ENCODE measurements around the gene RGPD6.
"Not testable (repeated sequence)": the region's sequence is repeated elsewhere in the genome, so short reads cannot be mapped to it uniquely, and the experiment has no call there.

RGPD6 gene

DNA sequence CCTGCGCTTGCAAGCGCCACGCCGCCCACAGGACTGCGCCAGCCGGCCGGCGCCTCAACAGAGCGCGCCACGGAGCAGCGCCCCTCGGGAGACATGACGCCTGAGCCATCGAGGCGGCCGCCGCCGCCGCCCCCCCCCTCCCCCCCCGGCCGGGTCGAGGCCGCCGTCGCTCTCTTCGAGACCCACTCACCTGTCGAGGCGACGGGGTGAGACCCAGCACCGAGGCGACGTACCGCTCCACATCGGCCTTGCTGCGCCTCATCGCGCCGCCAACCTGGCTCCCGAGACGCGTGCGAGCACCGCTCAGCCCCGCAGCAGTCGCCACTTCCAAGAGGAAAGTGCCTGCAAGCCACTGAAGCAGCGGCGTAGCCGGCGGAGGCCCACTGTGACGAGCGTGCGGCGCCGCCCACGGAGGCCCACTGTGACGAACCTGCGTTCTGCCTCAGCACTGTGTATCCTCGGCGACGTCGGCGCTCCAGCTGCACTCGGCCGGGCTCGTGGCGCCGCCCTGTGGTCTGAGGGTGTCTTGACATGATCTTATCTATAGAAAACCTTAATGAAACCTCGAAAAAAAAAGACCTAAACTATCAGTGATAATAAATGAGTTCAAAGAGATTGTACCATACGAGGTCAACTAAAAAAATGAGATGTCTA lies at the start of gene RGPD6:
RGPD6 (minus strand) TSS at position 460 of the 654 bp plus-strand sequence; CDS start at position 262, 198 bp downstream.
- not testable (repeated sequence) for DNase-seq (ENCODE audit: low spot score)

DNA sequence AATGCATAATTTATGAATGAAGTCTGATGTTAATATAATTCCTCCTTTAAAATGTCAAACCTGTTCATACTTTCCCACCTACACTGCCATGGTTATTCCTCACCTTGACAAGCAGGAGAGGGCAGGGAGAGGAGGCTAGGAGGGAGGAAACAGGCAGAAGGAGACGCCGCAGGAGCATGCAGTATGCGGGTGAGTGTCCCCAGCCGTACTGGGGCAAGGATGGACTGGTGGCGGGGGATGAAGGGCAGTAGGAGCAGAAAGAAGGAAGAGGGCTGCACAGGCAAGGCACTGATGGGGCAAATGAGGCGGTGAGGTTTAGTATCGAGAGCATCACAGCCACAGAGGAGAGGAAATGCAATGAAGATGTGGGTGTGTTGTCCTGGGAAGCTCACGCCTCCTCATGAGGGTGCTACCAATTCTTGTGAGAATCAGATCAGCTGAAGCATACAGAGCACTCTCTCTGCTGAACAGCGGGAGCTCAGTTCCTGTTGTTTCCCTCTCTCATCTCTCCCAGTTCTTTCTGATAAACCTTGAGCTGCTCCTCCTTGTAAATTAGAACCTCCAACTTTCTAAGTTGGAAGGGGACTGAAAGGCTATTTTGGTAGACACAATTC lies 42.4 kb upstream of the RGPD6 start:
- DNase-seq (ENCODE audit: low spot score) = not testable (repeated sequence)

DNA sequence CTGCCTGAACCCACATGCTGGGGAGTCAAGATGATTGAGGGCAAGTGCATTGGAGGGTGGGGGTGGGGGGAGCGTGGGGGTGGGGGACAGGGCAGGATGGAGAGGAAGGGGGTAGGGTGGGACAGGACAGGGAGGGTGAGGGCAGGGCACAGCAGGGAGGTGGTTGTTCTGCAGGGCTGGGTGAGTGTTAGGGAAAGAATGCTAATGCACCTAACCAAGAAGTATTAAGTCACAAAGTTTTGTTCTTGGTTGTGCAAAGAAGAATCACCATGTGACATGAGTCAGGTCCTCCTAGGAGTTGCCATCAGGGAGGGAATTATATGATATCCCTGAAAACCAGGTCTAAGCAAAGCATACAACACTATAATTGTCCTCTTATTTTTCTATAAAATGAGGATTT lies 36.9 kb upstream of the RGPD6 start:
- not testable (repeated sequence) for DNase-seq (ENCODE audit: low spot score)

DNA sequence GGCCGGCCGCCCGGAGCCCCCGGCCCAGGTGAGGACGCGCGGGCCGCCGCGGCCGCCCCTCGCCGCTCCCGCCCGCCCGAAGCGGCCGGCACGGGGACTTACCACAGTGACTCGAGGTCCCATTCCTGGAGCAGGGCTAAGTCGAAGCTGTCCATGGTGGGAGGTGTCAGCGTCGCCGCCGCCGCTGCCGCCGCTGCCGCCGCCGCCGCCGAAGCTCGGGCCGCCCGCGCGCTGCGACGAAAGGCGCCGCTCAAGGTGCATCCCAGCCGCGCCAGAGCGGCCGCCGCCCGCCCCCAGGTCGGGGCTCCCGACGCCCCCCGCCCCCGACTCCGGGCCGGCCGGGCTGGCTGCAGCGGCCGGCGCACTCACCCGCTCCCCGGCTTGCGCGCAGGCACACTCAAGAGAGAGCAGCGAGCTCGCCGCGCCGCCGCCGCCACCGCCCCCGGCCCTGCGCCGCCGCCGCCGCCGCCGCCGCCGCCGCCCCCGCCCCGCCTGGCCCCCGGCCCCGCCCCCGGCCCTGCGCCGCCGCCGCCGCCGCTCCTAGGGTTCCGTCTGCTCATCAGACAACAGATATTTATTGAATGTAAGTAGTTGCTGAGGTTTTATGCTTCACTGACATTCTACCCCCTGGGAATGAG lies 33.7 kb upstream of the RGPD6 start:
- not testable (repeated sequence) for DNase-seq (ENCODE audit: low spot score)

DNA sequence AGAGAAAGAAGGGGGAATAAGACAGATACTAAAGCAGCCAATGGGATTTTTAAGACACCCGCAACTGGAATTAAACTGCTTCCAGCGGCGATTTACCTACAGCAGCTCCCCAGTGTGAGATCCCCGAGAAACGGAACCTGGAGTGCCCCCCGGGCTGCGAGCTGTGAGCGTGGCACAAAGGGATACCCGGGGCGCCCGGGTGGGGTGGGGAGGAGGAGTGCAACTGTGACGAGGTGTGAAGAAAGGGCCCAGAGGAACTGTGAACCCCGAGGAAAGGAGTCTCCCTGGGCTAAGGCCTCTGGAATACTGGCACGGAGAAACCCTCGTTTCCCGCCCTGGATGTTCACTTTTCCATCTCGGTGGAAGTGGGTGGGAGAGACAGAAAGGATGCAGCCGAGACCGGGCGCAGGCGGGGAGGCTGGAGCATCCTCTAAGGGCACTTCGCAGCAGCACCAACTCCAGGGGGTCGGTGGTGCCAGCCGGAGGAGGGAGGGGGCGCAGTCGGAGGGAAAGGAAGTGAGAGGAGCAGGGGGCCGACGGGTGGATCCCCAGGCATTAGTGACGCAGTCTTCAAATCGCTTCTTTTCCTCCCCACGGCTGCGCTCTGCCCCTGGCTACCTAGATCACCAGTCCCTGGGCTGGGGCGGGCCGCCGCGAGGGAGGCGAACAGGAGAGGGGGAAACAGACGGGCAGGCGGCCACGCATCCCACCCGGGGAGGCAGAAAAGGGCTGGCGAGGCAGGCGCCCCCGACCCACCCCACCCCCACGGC lies 33.0 kb upstream of the RGPD6 start:
- DNase-seq (ENCODE audit: low spot score) = not testable (repeated sequence)

DNA sequence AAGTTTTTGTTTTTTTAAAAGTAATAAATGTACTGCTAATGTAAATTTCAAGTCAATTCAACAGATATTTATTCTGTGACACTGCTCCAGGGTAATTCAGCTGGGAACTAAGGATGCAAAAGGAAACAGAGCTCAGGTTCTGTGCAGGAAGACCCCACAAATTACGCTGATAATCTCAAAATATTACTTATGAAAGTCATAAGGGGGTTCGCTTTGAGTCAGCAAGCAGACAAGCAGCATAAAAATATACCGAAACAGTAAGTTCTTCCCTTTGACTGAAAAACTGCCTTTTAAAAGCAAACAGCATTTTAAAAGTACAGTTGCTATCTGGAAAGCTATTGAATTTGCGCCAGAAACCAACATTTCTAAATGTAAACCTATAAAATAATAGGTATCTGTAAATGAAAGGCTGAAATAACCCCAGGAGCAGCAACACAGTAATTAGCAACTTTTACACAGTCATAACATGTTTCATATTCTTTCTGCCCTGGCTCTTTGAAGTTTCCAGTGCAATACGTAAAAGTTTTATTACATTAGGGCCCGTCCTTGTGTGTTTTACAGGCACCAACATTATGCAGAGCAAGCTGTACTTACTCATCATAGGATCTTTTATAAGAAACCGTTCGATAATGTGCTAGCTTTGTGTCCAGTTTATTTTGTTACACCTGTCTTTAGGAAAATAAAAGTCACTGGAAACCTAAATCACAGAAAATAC lies 31.9 kb upstream of the RGPD6 start:
- DNase-seq (ENCODE audit: low spot score) = not testable (repeated sequence)

DNA sequence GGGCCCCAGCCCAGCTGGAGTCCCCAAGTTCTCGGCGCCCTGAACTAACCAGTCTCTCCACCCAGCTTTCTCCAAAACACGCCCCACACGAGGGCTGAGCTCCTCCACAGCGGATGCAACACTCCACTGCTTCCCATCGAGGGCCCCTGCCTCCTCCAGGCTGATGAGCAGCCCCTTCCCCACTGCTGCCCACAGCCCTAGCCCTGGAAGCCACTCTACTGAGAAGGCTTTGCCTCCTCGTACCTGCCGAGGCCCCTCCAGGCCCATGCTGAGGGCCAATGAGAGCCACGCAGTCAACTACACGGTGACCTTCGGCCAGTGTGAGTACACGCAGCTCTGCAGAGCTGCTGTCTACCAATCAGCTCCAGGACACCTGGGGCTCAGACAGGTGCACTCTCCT lies 28.0 kb upstream of the RGPD6 start:
- DNase-seq (ENCODE audit: low spot score) = not testable (repeated sequence)

DNA sequence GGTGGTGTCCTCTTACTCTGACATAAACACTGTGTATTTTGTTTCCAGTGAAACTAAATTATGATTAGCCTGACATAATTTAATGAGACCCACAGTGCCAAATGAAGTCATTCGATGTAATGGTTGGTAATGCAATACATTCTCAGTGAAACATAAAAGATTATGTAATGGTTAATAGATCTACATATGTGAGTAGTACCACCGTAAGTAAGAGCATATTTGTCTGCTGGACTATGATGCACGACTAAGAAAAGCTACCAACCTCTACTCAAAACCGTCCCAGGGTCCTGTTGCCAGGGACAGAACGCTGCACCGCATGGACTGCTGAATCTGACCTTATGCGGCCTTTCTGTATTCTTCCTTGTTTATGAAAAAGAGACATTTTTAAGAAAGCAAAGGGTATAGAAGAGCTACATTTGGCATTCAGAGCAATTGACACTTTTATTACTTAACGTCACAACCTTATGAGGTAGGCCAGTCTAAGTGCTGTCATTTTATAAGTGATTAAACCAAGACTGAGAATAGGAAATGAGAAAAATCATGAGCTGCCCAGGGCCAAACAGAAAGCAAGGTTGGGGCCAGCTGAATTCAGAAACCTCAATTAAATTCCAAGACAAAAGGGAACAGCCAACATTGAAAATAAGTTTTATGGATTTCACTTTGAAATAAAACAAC lies 27.0 kb upstream of the RGPD6 start:
- not testable (repeated sequence) for DNase-seq (ENCODE audit: low spot score)

DNA sequence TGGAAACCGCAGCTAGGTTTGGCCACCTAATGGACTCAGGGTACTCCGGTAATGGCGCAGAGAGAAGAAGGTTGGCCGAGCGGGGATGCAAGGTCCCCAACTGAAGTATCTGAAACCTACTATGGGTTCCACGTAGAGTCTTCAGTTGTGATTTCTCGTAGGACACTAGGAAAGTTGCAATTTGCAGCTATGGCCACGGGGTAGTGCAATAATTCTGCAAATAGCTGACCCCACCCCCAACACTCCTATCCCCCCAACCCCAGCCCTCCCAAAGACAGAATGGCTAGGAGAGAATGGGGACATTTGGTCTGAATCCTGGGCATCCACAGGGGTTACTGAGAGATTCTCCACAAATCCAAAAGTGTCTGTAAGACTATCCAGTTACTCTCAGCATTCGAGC lies 25.1 kb upstream of the RGPD6 start:
- not testable (repeated sequence) for DNase-seq (ENCODE audit: low spot score)

DNA sequence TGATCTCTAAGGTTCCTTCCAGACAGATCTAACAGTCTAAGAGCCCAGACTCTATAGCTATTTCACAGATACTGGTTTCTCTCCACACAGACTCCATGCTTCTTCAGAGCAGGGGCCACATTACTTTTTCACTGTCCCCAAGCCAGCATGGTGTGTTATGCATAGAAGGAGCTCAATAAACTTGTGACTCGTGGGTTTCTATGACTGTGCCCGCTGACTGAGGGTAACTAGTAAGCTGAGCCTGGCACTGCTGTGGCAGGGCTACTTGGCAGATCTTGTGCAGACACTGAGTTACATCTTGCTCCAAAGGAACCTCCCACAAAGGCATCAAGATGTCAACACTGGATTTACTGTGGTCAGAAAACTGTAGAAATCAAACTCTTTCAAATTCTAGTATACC lies 15.0 kb upstream of the RGPD6 start:
- not testable (repeated sequence) for DNase-seq (ENCODE audit: low spot score)

DNA sequence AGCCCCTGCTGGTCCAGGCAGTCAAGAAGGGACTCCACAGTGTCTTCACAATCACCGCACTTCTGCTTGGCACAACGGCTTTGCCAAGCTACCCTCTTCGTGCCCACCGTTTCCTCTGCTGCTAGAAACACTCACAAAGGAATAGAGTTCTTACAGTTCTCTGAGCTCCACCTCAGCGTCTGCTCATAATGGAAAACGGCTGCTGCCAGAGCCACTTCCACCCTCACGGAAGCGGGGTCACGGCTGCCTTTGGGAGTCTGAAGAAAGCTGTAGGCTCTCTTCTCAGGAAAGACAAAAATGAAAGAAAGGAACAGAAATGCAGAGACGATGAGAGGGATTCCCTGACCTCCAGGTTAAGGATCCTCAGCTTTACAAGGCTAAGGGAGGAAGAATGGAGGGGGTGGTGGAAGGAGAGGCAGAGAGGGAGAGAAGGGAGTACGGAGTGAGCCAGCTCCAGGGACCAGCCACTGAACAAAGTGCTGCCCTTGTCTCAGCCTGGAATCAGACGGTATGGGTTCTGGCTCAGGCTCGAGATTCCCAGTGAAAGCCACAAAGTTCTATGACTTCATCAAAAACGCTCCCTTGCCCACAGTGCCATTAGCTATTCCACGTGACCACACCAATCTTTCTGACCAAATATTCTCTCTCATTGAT lies 12.8 kb upstream of the RGPD6 start:
- not testable (repeated sequence) for DNase-seq (ENCODE audit: low spot score)

DNA sequence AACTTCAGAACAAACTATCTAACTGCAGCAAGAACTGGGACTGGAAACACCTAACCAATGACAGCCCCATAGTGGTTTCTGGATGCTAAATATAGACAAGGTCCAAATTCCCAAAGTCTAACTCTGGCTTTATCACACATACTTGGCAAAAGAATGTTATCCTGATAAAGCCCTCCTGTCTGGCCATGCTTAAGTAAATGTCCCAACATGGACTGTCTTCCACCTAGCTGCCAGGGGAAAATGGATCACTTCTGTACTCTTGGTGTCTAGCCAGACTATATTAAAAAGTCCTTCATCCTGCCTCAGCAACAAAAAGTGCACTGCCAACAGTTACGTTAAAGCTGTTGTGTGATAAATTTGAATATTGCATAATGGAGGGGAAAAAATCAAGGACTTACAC lies 11.5 kb upstream of the RGPD6 start:
- not testable (repeated sequence) for DNase-seq (ENCODE audit: low spot score)

DNA sequence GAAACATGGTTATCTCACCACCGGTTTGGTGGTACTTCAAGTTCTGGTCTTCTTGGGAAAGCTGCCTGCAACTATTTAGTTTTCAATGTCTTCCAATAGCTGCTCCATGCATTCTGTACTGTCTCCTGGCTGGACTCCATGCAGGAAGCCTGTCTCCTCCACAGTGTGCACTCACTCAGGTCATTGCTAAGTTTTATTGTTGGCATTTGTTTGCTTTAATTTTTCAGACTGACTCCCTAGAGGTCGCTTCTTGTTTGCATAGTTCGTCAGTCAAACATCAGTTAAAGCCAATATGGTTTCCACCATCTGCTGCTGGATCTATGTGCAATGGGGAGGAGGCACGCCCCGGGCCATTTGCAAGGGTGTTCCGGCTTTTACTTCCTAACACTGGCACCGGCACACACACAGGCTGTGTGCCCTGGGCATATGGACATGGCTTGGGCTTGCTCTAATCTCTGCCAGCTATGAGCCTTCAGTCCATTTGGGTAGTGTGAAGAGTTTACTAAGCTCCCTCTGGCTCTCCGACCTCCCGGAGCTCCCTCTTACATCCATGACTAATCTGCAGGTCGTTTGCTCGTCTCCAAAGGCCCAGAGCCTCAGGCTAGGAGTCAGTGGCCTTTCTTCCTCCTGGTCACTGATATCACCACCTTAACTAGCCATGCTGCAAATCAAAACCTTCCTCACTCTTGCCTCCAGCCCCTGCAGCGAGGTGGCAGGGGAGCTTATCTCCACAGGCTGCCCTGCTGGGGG lies 2.4 kb upstream of the RGPD6 start:
- DNase-seq (ENCODE audit: low spot score) = not testable (repeated sequence)

DNA sequence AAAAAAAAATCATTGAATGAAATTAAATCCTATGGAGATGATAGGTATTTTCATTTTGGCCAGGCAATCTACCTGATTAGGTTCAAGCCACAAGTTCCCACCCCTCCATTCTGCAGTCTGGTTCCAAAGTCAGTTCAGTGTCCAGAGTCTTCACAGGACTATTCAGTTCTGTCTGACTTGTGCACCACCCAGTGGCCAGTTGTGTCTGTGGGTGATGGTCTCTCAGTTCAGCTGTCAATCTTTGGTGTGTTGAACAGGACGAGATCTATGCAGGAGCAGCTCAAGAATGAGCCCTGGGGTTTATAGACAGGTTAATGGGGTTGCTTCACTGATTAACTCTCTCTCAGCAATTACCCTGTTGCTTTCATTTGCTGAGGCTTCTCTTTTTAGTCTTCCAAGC lies 1.4 kb upstream of the RGPD6 start:
- DNase-seq (ENCODE audit: low spot score) = not testable (repeated sequence)

DNA sequence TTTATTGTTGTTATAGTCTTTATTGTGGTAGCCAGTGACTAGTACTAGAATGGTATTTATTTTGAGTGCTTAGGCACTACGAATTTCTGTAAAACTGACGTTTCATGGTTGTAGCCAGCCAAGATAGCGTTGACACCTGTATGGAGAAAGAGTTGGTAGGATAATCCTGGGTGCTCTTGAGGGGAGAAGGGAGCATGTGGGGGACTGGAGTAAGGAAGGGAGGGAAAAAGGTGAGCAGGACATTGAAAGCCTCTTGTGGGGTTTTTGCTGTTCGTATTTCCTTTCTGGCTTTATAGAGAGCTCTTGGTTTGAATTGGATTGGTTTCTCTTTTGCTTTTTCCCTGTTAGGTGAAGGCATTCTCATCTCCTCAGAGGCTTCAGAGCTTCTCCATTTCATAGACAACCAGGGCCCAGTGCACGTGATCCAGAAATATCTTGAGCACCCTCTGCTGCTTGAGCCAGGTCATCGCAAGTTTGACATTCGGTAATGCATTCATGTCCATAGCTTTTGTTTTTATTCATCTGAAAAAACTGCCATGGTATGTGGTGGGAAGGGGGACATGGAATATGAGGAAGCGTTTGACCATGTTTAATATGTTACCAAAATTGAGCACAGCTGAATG lies 77.2 kb downstream of the RGPD6 start:
- not testable (repeated sequence) for DNase-seq (ENCODE audit: low spot score)

DNA sequence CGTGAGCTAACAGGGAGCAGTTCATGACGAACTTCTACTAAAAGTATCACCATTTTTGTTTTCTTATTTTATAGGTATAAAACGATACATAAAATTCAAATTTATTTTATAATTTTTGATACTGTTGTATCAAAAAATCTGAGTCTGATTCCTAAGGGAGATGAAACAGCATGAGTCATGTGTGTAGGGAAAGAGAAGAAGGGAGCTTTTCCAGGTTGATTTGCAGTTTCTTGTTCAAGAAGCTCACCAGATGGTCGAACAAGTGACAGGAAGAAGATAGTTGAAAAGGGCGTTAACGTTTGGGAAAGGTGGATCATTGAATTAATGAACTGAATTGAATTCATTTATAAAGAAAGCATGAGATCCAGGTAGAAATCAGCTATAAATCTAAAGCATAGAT lies 81.0 kb downstream of the RGPD6 start:
- not testable (repeated sequence) for DNase-seq (ENCODE audit: low spot score)

DNA sequence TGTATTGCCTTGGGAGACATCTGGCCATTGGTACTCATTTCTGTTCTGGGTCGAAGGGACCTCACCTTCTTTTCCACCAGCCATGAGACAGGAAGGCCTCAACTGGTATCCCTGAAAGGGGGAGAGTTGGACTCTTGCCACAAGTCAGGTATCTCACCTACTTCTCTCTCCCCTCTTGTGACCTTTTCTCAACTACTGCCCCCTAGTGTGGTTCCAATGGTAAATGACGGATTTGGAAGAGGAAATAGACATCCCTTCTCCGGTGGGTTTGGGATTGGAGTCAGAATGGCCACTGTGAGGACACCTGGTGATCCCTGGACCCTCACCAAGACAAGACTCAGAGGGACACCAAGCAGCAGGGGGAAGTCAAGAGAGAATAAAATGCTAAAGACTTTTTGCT lies 82.5 kb downstream of the RGPD6 start:
- not testable (repeated sequence) for DNase-seq (ENCODE audit: low spot score)

DNA sequence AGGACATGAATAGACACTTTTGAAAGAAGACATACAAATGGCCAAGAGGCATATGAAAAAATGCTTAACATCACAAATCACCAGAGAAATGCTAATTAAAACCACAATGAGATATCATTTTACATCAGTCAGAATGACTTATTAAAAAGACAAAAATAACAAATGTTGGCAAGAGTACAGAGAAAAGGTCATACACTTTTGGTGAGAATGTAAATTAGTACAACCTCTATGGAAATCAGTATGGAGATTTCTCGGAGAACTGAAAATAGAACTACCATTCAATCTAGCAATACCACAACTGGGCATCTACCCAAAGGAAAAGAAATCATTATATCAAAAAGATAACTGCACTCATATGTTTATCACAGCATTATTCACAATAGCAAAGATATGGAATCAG lies 88.0 kb downstream of the RGPD6 start:
- not testable (repeated sequence) for DNase-seq (ENCODE audit: low spot score)

DNA sequence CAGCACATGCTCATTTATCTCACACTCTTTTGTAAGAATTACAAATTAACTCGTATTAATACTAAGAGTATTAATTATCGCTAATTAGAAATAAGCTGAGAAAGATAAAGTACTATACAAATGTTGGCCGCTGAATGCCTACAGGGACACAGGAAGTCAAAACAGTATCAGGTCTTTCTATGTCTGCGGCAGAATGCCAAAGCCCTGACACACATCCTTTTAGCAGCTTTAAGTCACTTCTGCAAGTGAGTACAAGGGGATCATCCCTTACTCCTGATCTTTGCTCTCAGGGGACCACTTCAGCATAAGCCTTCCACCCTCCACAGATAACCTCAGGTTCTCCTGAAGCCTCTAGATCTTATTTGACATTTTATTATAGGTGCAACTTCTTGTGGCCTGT lies 94.3 kb downstream of the RGPD6 start:
- DNase-seq (ENCODE audit: low spot score) = not testable (repeated sequence)

Measured in COLO829 (cell line).